GM23248 (cell line): Measurements from ENCODE around the gene CPEB1. TPM values are rescaled to one million over a fixed set of nuclear protein-coding genes. Genes with fewer than 3 reads are reported as not detected.

Source experiments
- DNase-seq: peaks from one replicate; pipeline ENCODE4 v3.0.0-alpha.2; 2015
- H2AFZ ChIP-seq: fragments of 200-600 bp; sonication (generic); 2 replicates; pipeline ENCODE4 v1.6.1; 2016; ENCODE audit warnings: antibody characterized with exemption
- H3F3A ChIP-seq: fragments of 200-600 bp; sonication (generic); 2 replicates; pipeline ENCODE4 v1.6.1; 2016; ENCODE audit warnings: mild to moderate bottlenecking, antibody characterized with exemption, mixed run types; ENCODE audit not compliant: insufficient read depth
- H3K27ac ChIP-seq: fragments of 200-600 bp; sonication (generic); 2 replicates; pipeline ENCODE4 v1.5.1; 2016; ENCODE audit warnings: mild to moderate bottlenecking
- H3K27me3 ChIP-seq: fragments of 200-600 bp; sonication (generic); replicated peaks from 2 replicates; pipeline ENCODE4 v1.6.1; 2016; ENCODE audit warnings: mild to moderate bottlenecking; ENCODE audit not compliant: insufficient read depth
- H3K36me3 ChIP-seq: fragments of 200-600 bp; sonication (generic); 2 replicates; pipeline ENCODE4 v1.6.1; 2016; ENCODE audit warnings: low read depth, mild to moderate bottlenecking
- H3K4me1 ChIP-seq: fragments of 200-600 bp; sonication (generic); 2 replicates; pipeline ENCODE4 v1.6.1; 2016; ENCODE audit warnings: mild to moderate bottlenecking; ENCODE audit not compliant: insufficient read depth
- H3K4me2 ChIP-seq: fragments of 200-600 bp; sonication (generic); one replicate; pipeline ENCODE4 v1.6.1; 2016; ENCODE audit warnings: mild to moderate bottlenecking; ENCODE audit not compliant: unreplicated experiment
- H3K4me3 ChIP-seq: fragments of 200-600 bp; sonication (generic); 2 replicates; pipeline ENCODE4 v1.5.1; 2016; ENCODE audit warnings: mild to moderate bottlenecking
- H3K79me2 ChIP-seq: fragments of 200-600 bp; sonication (generic); 2 replicates; pipeline ENCODE4 v1.6.1; 2016; ENCODE audit warnings: mild to moderate bottlenecking; ENCODE audit not compliant: insufficient read depth
- H3K9ac ChIP-seq: fragments of 200-600 bp; sonication (generic); 2 replicates; pipeline ENCODE4 v1.6.1; 2016; ENCODE audit warnings: mild to moderate bottlenecking
- H3K9me2 ChIP-seq: fragments of 200-600 bp; sonication (generic); 2 replicates; pipeline ENCODE4 v1.6.1; 2016; ENCODE audit warnings: mixed run types, mild to moderate bottlenecking, moderate library complexity; ENCODE audit not compliant: insufficient read depth
- H3K9me3 ChIP-seq: fragments of 200-600 bp; sonication (generic); one replicate; pipeline ENCODE4 v1.6.1; 2017; ENCODE audit warnings: low read depth
- H4K20me1 ChIP-seq: fragments of 200-600 bp; sonication (generic); 2 replicates; pipeline ENCODE4 v1.6.0; 2016; ENCODE audit not compliant: insufficient read depth
- EZH2 ChIP-seq: fragments of 200-600 bp; sonication (generic); IDR thresholded peaks from 2 replicates; pipeline ENCODE4 v1.6.1; 2018; ENCODE audit warnings: antibody characterized with exemption, mild to moderate bottlenecking; ENCODE audit not compliant: insufficient read depth, poor library complexity, severe bottlenecking
- EZH2phosphoT487 ChIP-seq: fragments of 200-600 bp; sonication (generic); IDR thresholded peaks from 2 replicates; pipeline ENCODE4 v1.6.1; 2018; ENCODE audit warnings: antibody characterized with exemption, moderate library complexity, mild to moderate bottlenecking, low read depth; ENCODE audit not compliant: insufficient read depth
- WGBS, 2 experiments: methylation state at CpG; one replicate each; pipeline ENCODE4 v1.1.6; 2015 to 2017; ENCODE audit warnings: low lambda C conversion rate in 2 of 2, low coverage in 1 of 2; ENCODE audit errors: missing lambda C conversion rate in 2 of 2; 5-methylcytosine and 5-hydroxymethylcytosine counted together
- in situ Hi-C: fragments of 300-500 bp; cut with MboI; formaldehyde crosslinking; loops from 2 replicates; pipeline ENCODE4 v1.15.0; 2020
- polyA plus RNA-seq: library from polyadenylated mRNA; unstranded; fragments of >200 nt; fragmentation: Nextera tagmentation; extraction: Ambion mirVana; gene quantifications from 2 replicates; pipeline ENCODE4 v1.2.1, GENCODE V29; 2016
- total RNA-seq: library from RNA; depleted of rRNA; stranded (reverse); fragments of >200 nt; shearing (Covaris generic); gene quantifications from 2 replicates; pipeline ENCODE4 v1.2.3, GENCODE V29; 2014

The CPEB1 gene
- total and polyA plus RNA-seq, 2 experiments from 2014 or later, result 5.6 to 8.6 TPM

DNA sequence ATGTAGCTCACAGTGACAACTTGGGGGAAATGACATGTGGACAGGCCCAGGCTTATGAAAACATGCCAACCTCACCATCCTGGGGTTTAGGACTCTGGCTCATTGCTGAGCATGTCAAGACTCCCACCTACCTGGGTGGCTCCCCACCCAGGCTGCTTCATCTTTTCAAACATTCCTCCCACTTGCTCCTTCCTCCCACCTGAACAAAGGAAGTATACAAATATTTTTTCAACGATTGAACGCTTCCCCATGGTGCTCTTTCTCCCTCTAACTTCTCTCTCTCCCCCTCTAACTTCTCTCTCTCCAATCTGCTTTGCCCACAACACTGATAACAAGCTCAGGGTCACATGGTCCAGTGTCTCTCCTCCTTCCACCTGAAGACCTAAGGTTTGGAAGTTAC, 27.7 kb upstream of the CPEB1 start:
- DNase-seq, result no peak
- H3K79me2 ChIP-seq, result no peaks in the 10 kb centered on the region
- H2AFZ ChIP-seq, result no peak overlapping the region
- no peak overlapping the region for H3K4me3 ChIP-seq
- H3F3A ChIP-seq, result no peaks in the 10 kb centered on the region
- H3K27me3 ChIP-seq, result no peaks in the 10 kb centered on the region; the same call in 1 of the 2 replicates
- no peak overlapping the region for H3K9ac ChIP-seq
- no peak overlapping the region for H3K27ac ChIP-seq
- in situ Hi-C loops, result no loop called here
- H3K4me2 ChIP-seq, result no peak overlapping the region
- TF ChIP-seq EZH2 (no peak), EZH2phosphoT487 (no peak)
- no peaks in the 10 kb centered on the region for H3K4me1 ChIP-seq
- H3K36me3 ChIP-seq, result no peaks in the 10 kb centered on the region
- H4K20me1 ChIP-seq, result no peaks in the 10 kb centered on the region
- no peaks in the 10 kb centered on the region for H3K9me2 ChIP-seq
- 54 to 80% methylated on average over 2 of the region's 2 CpGs for WGBS, 2 experiments
- H3K9me3 ChIP-seq, result no peaks in the 10 kb centered on the region

DNA sequence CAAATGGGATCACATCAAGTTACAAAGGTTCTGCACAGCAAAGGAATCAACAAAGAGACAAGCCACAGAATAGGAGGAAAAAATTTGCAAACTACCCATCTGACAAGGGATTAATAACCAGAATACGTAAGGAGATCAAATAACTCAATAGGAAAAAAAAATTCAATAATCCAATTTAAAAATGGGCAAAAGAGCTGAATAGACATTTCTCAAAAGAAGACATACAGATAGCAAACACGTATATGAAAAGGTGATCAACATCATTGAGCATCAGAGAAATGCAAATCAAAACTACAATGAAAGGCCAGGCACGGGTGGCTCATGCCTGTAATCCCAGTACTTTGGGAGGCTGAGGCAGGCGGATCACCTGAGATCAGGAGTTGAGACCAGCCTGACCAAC, 23.5 kb upstream of the CPEB1 start:
- Histone ChIP-seq H4K20me1 (no peaks in the 10 kb centered on the region), H3K9ac (no peak overlapping the region), H2AFZ (no peak overlapping the region), H3F3A (no peaks in the 10 kb centered on the region), H3K27me3 (no peaks in the 10 kb centered on the region), H3K4me2 (no peak overlapping the region), H3K27ac (no peak overlapping the region), H3K9me2 (no peaks in the 10 kb centered on the region), H3K4me3 (no peak overlapping the region), H3K79me2 (no peaks in the 10 kb centered on the region), H3K4me1 (no peaks in the 10 kb centered on the region), H3K36me3 (no peaks in the 10 kb centered on the region), H3K9me3 (no peaks in the 10 kb centered on the region)
- no peak for DNase-seq
- TF ChIP-seq EZH2phosphoT487 (no peak), EZH2 (no peak)
- in situ Hi-C loops, result no loop called here
- 52 to 59% methylated on average over 4 of the region's 4 CpGs for WGBS, 2 experiments

DNA sequence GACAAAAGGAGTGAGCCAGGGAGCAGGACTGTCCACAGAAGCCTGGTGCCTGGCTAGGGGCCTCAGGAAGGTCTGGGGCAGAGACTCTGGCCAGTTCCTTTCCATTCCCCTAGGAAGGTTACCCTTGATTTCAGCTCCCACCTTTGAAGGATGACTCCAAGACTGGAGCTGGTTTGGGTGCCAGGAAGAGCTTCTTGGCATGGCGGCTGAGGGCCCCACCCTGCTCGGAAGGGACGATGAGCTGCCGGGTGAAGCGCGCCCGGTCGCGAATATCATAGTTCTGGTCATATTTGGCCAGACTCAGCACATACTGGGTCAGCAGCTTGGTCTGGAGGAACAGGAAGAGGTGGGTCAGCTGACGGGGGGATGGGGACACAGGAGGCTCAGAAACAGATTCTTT, 19.4 kb upstream of the CPEB1 start:
- TF ChIP-seq EZH2, result no peak
- no peak for TF ChIP-seq EZH2phosphoT487
- H3K9ac ChIP-seq, result no peak overlapping the region
- H3K36me3 ChIP-seq, result no peaks in the 10 kb centered on the region
- no peaks in the 10 kb centered on the region for H3K27me3 ChIP-seq
- H3K4me3 ChIP-seq, result no peak overlapping the region
- H3K9me2 ChIP-seq, result no peaks in the 10 kb centered on the region
- H3K27ac ChIP-seq, result no peak overlapping the region
- H2AFZ ChIP-seq, result no peak overlapping the region
- no peaks in the 10 kb centered on the region for H3K79me2 ChIP-seq
- no peak for DNase-seq
- no peaks in the 10 kb centered on the region for H3F3A ChIP-seq
- H4K20me1 ChIP-seq, result no peaks in the 10 kb centered on the region
- in situ Hi-C loops, result no loop called here
- no peaks in the 10 kb centered on the region for H3K9me3 ChIP-seq
- H3K4me1 ChIP-seq, result no peaks in the 10 kb centered on the region
- H3K4me2 ChIP-seq, result no peak overlapping the region
- 81 to 85% methylated on average over 10 of the region's 10 CpGs for WGBS, 2 experiments

DNA sequence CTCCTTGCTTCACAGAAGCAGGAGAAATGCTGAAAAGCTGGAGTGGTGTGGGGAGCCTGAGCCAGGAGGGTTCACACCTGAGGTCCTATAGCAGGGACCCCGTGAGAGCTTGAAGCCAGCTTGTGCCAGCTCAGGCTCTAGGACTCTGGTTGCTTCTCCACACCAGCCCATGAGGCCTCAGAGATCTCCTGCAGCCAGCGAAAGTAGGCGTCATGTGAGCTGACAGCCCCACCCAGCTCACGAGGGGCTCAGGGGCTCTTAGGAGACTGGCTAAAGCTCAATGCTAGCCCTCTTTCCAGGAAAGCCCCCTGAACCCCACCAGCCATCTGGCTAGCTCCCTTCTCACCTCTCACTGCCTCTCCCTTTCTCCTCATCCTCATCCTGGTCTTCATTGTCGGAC, 16.9 kb upstream of the CPEB1 start:
- no peak for DNase-seq
- Histone ChIP-seq H3K9me3 (no peaks in the 10 kb centered on the region), H2AFZ (no peak overlapping the region), H3K27me3 (no peaks in the 10 kb centered on the region), H3K9ac (no peak overlapping the region), H3K36me3 (no peaks in the 10 kb centered on the region), H3K79me2 (no peaks in the 10 kb centered on the region), H4K20me1 (no peaks in the 10 kb centered on the region), H3K27ac (no peak overlapping the region), H3K4me1 (no peaks in the 10 kb centered on the region), H3F3A (no peaks in the 10 kb centered on the region), H3K4me3 (no peak overlapping the region), H3K4me2 (no peak overlapping the region), H3K9me2 (no peaks in the 10 kb centered on the region)
- TF ChIP-seq EZH2, result no peak
- no peak for TF ChIP-seq EZH2phosphoT487
- WGBS, 2 experiments, result 66 to 68% methylated on average over 5 of the region's 5 CpGs
- in situ Hi-C loops, result no loop called here

DNA sequence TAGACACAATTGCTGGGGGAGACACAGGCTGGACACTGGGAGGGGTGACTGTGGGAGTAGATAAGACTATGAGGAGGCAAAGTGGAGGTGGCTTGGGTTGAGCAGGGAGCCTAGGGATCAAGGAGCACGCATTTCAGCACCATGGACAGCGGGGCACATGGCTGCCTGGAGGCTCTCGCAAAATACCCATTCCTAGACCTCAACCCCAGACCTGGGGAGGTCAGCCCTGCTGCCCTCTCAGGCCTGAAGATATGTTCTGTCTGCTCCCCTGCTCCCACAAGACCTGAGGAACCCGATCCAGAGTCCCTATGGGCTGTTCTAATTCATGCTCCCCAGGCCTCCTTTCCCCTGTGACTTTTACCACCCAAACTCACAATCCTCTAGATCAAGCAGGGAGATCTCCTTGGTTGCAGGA, 16.0 kb upstream of the CPEB1 start:
- Histone ChIP-seq H3F3A (no peaks in the 10 kb centered on the region), H2AFZ (no peak overlapping the region), H4K20me1 (no peaks in the 10 kb centered on the region), H3K9me3 (no peaks in the 10 kb centered on the region), H3K36me3 (no peaks in the 10 kb centered on the region), H3K4me1 (no peaks in the 10 kb centered on the region), H3K4me2 (no peak overlapping the region), H3K27me3 (no peaks in the 10 kb centered on the region), H3K9ac (no peak overlapping the region), H3K4me3 (no peak overlapping the region), H3K79me2 (no peaks in the 10 kb centered on the region), H3K9me2 (no peaks in the 10 kb centered on the region), H3K27ac (no peak overlapping the region)
- peak; percentile 55 for DNase-seq
- TF ChIP-seq EZH2phosphoT487 (no peak), EZH2 (no peak)
- in situ Hi-C loops, result no loop called here
- WGBS, 2 experiments, result 26 to 31% methylated on average over 3 to 4 of the region's 4 CpGs
